GM21786 (cell line): ENCODE results near the gene URI1.

Experiments
- ATAC-seq: cut with Tn5 transposase; IDR thresholded peaks from one replicate; pipeline ENCODE4 v1.9.1; 2021; ENCODE audit not compliant: unreplicated experiment

URI1 gene

GRCh38 chr19:30052122-30053075, 110.4 kb downstream of the URI1 start:
- no peak for ATAC-seq

- ATAC-seq, result no peak
Observed at GRCh38 chr19:30053558-30053957, 111.5 kb downstream of the URI1 start.

- no peak for ATAC-seq
Observed at GRCh38 chr19:30054210-30054609, 112.2 kb downstream of the URI1 start.

GRCh38 chr19:30056580-30056979, 114.5 kb downstream of the URI1 start:
- ATAC-seq, result no peak

GRCh38 chr19:30059741-30060457, 117.9 kb downstream of the URI1 start:
- no peak for ATAC-seq

GRCh38 chr19:30060531-30061222, 118.6 kb downstream of the URI1 start:
- no peak for ATAC-seq

- ATAC-seq, result no peak
Observed at GRCh38 chr19:30061223-30062064, 119.4 kb downstream of the URI1 start.

- ATAC-seq, result no peak
Observed at GRCh38 chr19:30062065-30062906, 120.2 kb downstream of the URI1 start.

- no peak for ATAC-seq
Observed at GRCh38 chr19:30062907-30063649, 121.0 kb downstream of the URI1 start.

- ATAC-seq, result no peak
Observed at GRCh38 chr19:30063650-30064347, 121.8 kb downstream of the URI1 start.

- no peak for ATAC-seq
Observed at GRCh38 chr19:30064348-30064699, 122.3 kb downstream of the URI1 start.

GRCh38 chr19:30064771-30065494, 122.9 kb downstream of the URI1 start:
- ATAC-seq, result no peak

- no peak for ATAC-seq
Observed at GRCh38 chr19:30065680-30066606, 123.9 kb downstream of the URI1 start.
